ENCODE measurements around the gene MFAP2.

MFAP2 gene

DNA sequence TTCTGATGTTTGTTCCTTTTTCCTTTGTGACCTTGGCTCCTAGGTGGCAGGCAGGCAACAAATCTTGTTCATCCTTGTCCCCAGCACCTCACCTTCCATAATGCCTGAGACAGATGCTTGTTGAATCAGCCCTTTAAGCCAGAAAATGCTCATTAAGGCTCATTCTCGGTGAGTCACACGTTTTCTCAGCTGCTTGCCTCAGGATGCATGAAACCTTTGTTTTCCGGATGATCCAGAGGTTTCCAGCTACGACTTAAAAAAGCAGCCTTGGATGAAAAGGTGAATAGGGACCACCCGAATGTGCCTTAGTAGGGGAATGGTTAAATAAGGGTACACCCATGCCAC lies 35.9 kb upstream of the MFAP2 start:
- no peak overlapping the region for H3K4me3 ChIP-seq (ENCODE audit: low read depth, low read length)
- DNase-seq (ENCODE audit: low read depth): peak; percentile 60
- TF ChIP-seq, protein P1, sequence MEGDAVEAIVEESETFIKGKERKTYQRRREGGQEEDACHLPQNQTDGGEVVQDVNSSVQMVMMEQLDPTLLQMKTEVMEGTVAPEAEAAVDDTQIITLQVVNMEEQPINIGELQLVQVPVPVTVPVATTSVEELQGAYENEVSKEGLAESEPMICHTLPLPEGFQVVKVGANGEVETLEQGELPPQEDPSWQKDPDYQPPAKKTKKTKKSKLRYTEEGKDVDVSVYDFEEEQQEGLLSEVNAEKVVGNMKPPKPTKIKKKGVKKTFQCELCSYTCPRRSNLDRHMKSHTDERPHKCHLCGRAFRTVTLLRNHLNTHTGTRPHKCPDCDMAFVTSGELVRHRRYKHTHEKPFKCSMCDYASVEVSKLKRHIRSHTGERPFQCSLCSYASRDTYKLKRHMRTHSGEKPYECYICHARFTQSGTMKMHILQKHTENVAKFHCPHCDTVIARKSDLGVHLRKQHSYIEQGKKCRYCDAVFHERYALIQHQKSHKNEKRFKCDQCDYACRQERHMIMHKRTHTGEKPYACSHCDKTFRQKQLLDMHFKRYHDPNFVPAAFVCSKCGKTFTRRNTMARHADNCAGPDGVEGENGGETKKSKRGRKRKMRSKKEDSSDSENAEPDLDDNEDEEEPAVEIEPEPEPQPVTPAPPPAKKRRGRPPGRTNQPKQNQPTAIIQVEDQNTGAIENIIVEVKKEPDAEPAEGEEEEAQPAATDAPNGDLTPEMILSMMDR (IDR thresholded peaks at IDR 0.05; ENCODE audit: low read depth, low read length, missing control alignments): no peak
- in situ Hi-C loops (cut with HindIII; ENCODE audit: low sequenced_read_pairs): no loop called here

DNA sequence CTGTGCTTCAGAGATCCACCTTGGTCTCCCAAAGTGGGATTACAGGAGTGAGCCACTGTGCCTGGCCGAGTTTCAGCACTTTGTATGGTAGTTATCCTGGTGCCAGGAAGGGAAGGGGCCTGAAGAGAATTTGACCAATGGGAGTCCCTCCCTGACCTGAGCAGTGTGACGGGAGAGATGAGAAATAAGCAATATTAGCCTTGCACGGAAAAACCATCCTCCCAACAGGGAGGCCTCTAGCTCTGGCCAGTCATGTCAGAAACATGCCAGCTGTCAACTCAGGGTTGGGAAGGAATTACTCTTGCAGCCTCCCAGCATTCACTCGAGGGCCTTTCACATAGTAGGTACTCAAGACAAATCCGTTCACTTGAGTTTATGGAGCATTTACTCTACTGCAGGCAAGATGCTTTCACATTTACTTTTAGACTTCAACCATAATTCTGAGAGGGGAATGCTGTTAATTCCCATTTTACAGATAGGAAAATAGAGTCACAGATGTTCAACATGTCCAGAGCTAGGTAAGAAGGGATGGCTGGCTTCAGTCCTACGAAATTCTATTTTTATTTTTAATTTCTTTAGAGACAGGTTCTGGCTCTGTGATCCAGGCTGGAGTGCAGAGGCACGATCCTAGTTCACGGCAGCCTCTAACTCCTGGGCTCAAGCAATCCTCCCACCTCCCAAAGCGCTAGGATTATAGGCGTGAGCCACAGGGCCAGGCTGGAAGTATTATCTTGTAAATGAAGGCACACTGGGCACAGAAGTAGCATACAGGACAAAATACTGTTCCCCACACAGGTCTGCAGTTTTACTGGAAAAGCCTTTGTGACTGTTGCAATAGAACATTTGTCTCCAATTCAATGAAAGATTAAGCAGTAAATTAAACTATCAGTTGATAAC lies 34.5 kb upstream of the MFAP2 start:
- no peak for DNase-seq (ENCODE audit: low read depth)
- H3K4me3 ChIP-seq (ENCODE audit: low read depth, low read length): no peak overlapping the region
- TF ChIP-seq, protein P1 (IDR thresholded peaks at IDR 0.05; ENCODE audit: low read depth, low read length, missing control alignments): no peak
- in situ Hi-C loops (cut with HindIII; ENCODE audit: low sequenced_read_pairs): no loop called here

DNA sequence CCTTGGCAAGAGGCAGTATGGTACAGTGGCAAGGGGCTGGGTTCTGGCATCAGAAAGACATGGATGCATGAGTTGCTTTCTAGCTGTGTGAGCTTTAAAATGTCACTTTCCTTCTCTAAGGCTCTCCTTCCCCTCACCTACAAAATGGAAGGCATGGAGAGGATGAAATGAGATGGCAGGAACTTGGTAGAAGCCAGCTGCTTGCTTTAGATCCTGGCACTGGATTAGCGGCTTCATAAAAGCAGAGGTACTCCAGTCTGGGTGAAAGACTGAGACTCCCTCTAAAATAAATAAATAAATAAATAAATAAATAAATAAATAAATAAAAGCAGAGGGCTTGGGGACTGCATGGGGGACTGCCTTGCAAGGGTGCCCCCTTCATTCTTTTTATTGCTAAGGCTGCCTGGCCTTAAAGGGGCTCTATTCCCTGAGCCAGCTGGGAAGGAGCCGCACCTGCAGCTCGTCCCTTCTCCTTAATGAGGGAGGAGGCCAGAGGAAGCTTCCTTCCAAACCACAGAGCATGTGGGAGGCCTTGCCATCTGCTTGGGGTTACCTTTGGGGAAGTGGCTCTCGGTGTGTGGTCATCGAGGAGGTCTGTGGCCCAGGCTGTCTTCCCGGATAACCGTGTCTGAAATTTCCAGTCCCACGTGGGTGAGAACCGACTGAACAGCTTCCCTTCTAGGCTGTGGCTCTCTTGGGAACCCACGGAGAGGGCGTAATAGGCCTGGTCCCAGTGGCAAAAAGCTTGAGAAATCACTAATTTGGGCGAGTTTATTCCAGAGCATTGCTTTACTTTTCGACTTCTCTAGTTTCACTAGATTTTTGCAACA lies 33.3 kb upstream of the MFAP2 start:
- no peak overlapping the region for H3K4me3 ChIP-seq (ENCODE audit: low read depth, low read length)
- DNase-seq (ENCODE audit: low read depth): peak; percentile 39
- in situ Hi-C loops (cut with HindIII; ENCODE audit: low sequenced_read_pairs): no loop called here
- TF ChIP-seq, protein P1 (IDR thresholded peaks at IDR 0.05; ENCODE audit: low read depth, low read length, missing control alignments): no peak

DNA sequence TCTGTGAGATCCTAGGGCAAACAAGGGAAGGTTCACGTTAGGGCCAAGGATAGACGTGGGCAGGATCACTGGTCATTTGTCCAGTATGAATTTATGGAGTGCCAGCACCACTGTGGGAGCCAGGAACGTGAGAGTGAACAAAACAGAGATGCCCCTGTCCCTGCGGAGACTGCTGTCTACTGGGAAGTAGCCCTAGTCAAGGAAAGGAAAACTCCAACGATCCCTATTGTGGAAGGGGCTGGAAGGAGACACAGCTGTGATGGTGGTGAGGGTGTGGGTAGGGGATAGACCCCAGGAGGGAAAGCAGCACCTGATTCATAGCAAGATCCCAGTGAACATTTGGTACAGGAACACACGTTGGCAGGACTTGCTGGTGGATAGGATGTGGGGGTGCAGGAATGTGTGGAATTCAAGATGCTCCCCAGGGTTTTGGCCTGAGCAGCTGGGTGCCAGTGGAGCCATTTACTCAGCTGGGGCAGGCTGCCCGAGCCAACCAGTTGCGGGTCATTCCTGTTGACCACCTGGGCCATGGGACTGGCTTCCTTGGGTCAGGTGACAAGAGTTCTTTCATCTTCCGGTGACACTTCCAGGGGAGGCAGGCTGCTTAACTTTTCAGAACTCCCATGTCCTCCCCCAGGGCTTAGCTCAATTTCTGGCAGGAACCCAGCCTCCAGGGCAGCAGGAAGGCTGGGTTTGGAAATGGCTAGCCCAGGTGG lies 32.5 kb upstream of the MFAP2 start:
- in situ Hi-C loops (cut with HindIII; ENCODE audit: low sequenced_read_pairs): no loop called here
- no peak overlapping the region for H3K4me3 ChIP-seq (ENCODE audit: low read depth, low read length)

DNA sequence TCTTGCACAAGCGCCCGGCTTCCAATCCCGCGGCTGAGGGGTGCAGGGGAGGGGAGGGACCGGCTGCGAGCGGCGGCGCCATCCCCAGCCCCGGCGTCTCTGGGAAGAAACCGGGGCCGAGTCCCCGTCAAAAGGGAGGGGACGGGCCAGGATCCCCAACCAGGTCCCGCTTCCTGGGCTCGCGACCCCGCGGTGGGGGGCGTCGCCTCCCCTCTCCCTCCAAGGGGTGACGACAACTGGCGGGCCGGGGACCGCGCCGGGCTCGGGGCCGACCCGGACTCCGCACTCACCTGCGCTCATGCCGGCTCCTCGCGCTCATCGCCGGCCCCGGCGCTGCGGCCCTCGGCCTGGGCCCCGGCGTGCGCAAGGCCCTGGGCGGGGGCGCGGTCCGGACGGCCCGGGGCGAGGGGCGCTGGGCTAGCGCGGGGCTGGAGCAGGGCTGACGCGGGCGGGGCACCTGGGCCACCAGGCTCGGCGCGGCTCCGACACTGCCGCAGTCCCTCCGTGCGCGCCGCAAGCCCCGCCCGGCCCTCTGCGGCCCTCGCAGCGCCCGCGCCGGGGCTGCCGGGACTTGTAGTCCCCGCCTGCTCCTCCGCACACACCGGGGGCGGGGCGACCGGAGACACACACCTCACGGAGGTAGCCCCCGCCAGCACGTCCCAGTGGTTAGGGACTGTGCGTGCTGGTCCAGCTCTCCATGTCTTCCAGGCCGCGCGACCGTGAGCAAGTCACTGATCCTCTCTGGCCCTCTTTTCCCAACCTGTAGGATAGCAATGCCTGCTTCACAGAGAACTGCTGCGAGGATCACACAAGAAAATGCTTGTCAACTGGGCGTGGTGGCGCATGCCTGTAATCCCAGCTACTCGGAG lies 31.3 kb upstream of the MFAP2 start, which contains the start of gene ATP13A2:
ATP13A2 (minus strand) TSS at position 490 of the 869 bp plus-strand sequence; CDS start at position 300, 190 bp downstream.
- no peak for DNase-seq (ENCODE audit: low read depth)
- TF ChIP-seq, protein P1 (IDR thresholded peaks at IDR 0.05; ENCODE audit: low read depth, low read length, missing control alignments): no peak
- in situ Hi-C loops (cut with HindIII; ENCODE audit: low sequenced_read_pairs): no loop called here
- peak within 1 kb of the TSS; percentile 71 for H3K4me3 ChIP-seq (ENCODE audit: low read depth, low read length)

More for the DNA sequence above, 32.5 kb upstream of the MFAP2 start:
- TF ChIP-seq, protein P1 (IDR thresholded peaks at IDR 0.05; ENCODE audit: low read depth, low read length, missing control alignments): no peak
- DNase-seq (ENCODE audit: low read depth): peak; percentile 37
